Peyer's patch (tissue), 4 donors: Measurements from ENCODE around the gene FGFR2.

Experiments
- POLR2A ChIP-seq, 2 donors: fragments of 450-650 bp; IDR thresholded peaks; one replicate each; pipeline ENCODE4 v1.5.1; 2017; ENCODE audit warnings: antibody characterized with exemption in 2 of 2, mild to moderate bottlenecking in 2 of 2, moderate library complexity in 2 of 2
- TF ChIP-seq, protein P1 (sequence below), 6 experiments: fragments of 450-650 bp in 4 of 6; fragments of 200-600 bp in 2 of 6; sonication (generic) in 1 of 6; IDR thresholded peaks; one replicate each; pipeline ENCODE4 v1.5.1; 2017 to 2019; ENCODE audit warnings: antibody characterized with exemption in 6 of 6, mild to moderate bottlenecking in 3 of 6, moderate library complexity in 1 of 6

DNA sequence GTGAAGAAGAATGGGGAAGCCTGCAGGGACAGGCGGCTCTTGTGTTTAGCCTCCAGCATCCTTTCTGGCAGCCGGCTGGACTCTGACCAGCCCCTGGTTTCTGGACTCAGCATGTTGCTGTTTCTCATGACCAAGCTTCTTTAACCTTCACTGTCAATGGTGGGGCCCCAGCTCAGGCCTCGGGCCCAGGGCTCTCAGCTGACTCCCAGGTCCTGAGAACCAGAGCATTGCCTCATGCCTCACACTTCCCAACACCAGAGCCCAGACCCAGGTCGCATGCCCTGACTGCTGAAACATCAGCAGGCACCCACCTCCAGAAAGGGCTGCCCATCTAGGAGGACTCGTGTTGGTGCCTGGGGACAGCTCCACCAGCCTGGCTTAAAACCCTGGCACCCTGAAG lies 34.8 kb upstream of the FGFR2 start:
- TF ChIP-seq, protein P1, sequence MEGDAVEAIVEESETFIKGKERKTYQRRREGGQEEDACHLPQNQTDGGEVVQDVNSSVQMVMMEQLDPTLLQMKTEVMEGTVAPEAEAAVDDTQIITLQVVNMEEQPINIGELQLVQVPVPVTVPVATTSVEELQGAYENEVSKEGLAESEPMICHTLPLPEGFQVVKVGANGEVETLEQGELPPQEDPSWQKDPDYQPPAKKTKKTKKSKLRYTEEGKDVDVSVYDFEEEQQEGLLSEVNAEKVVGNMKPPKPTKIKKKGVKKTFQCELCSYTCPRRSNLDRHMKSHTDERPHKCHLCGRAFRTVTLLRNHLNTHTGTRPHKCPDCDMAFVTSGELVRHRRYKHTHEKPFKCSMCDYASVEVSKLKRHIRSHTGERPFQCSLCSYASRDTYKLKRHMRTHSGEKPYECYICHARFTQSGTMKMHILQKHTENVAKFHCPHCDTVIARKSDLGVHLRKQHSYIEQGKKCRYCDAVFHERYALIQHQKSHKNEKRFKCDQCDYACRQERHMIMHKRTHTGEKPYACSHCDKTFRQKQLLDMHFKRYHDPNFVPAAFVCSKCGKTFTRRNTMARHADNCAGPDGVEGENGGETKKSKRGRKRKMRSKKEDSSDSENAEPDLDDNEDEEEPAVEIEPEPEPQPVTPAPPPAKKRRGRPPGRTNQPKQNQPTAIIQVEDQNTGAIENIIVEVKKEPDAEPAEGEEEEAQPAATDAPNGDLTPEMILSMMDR (IDR thresholded peaks at IDR 0.05) = no peak
- TF ChIP-seq POLR2A (IDR thresholded peaks at IDR 0.05) = no peak
